Osteocyte (in vitro differentiated cells): ENCODE data around the gene ERFL. TPM values are rescaled to one million over a fixed set of nuclear protein-coding genes. Genes with fewer than 3 reads are reported as not detected.

Experiments used
- DNase-seq: peaks from one replicate; pipeline ENCODE4 v3.0.0; 2021; ENCODE audit warnings: mixed read lengths; ENCODE audit not compliant: unreplicated experiment; ENCODE audit errors: extremely low spot score
- H3K27ac Mint-ChIP-seq: one replicate; pipeline ENCODE4 v1.8.0; 2021; ENCODE audit warnings: mild to moderate bottlenecking, mixed read lengths; ENCODE audit not compliant: unreplicated experiment
- H3K27me3 Mint-ChIP-seq: one replicate; pipeline ENCODE4 v1.8.0; 2021; ENCODE audit warnings: mixed read lengths; ENCODE audit not compliant: unreplicated experiment
- H3K36me3 Mint-ChIP-seq: one replicate; pipeline ENCODE4 v1.8.0; 2021; ENCODE audit warnings: mixed read lengths; ENCODE audit not compliant: unreplicated experiment
- H3K4me1 Mint-ChIP-seq: one replicate; pipeline ENCODE4 v1.8.0; 2021; ENCODE audit warnings: mixed read lengths; ENCODE audit not compliant: unreplicated experiment
- H3K4me3 Mint-ChIP-seq: one replicate; pipeline ENCODE4 v1.8.0; 2021; ENCODE audit warnings: mild to moderate bottlenecking, moderate library complexity, mixed read lengths; ENCODE audit not compliant: unreplicated experiment
- H3K9me3 Mint-ChIP-seq: one replicate; pipeline ENCODE4 v1.8.0; 2021; ENCODE audit warnings: mixed read lengths; ENCODE audit not compliant: unreplicated experiment
- total RNA-seq: library from RNA; stranded (reverse); gene quantifications from 2 replicates; pipeline ENCODE4 v1.2.1, GENCODE V29; 2021
- TF ChIP-seq, protein P1 (sequence below): fragments of 200-600 bp; sonication (generic); IDR thresholded peaks from 2 replicates; pipeline ENCODE4 v1.5.0; 2021; ENCODE audit warnings: antibody characterized with exemption, mild to moderate bottlenecking, moderate library complexity

ERFL gene
- total RNA-seq, 1 donor from 2014 or later, result 0.38 TPM

- peaks cover 17% of the 10 kb centered on the region for H3K36me3 Mint-ChIP-seq
- no peaks in the 10 kb centered on the region for H3K9me3 Mint-ChIP-seq
- no peak overlapping the region for H3K27ac Mint-ChIP-seq
- no peak overlapping the region for H3K4me3 Mint-ChIP-seq
- peaks cover 21% of the 10 kb centered on the region for H3K4me1 Mint-ChIP-seq
- TF ChIP-seq, protein P1, sequence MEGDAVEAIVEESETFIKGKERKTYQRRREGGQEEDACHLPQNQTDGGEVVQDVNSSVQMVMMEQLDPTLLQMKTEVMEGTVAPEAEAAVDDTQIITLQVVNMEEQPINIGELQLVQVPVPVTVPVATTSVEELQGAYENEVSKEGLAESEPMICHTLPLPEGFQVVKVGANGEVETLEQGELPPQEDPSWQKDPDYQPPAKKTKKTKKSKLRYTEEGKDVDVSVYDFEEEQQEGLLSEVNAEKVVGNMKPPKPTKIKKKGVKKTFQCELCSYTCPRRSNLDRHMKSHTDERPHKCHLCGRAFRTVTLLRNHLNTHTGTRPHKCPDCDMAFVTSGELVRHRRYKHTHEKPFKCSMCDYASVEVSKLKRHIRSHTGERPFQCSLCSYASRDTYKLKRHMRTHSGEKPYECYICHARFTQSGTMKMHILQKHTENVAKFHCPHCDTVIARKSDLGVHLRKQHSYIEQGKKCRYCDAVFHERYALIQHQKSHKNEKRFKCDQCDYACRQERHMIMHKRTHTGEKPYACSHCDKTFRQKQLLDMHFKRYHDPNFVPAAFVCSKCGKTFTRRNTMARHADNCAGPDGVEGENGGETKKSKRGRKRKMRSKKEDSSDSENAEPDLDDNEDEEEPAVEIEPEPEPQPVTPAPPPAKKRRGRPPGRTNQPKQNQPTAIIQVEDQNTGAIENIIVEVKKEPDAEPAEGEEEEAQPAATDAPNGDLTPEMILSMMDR, result no peak
- H3K27me3 Mint-ChIP-seq, result no peaks in the 10 kb centered on the region
- no peak for DNase-seq
These were observed 28.4 kb upstream of the ERFL start for GRCh38 chr19:41956621-41957020.

DNA sequence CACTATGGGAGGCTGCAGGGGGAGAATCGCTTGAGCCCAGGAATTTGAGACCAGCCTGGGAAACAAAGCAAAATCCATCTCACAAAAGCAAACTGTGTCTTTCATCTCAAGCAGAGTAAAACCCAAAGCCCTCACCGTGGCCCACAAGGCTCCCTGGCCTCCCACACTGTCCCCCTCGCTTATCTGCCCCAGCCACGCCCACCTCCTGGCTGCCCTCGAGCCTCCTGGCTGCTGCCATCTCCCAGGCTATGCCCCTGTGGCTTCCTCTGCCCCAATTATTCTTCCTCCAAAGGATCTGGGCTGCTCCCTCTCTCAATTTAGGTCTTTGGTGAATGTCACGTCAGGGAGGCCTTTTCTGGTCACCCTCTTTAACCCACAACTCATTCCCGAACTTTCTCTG is 27.3 kb upstream of the ERFL start:
- Mint-ChIP-seq H3K4me1 (peaks cover 22% of the 10 kb centered on the region), H3K27ac (no peak overlapping the region), H3K9me3 (no peaks in the 10 kb centered on the region), H3K4me3 (no peak overlapping the region), H3K27me3 (no peaks in the 10 kb centered on the region), H3K36me3 (peaks cover 17% of the 10 kb centered on the region)
- TF ChIP-seq, protein P1, result no peak
- DNase-seq, result no peak

- peaks cover 12% of the 10 kb centered on the region for H3K36me3 Mint-ChIP-seq
- peak; percentile 93 for DNase-seq
- peak overlapping the region; percentile 43 for H3K4me3 Mint-ChIP-seq
- H3K9me3 Mint-ChIP-seq, result no peaks in the 10 kb centered on the region
- peaks cover 3% of the 10 kb centered on the region for H3K4me1 Mint-ChIP-seq
- H3K27ac Mint-ChIP-seq, result no peak overlapping the region
- H3K27me3 Mint-ChIP-seq, result no peaks in the 10 kb centered on the region
- TF ChIP-seq, protein P1, result peak; percentile 96
These were observed 23.5 kb upstream of the ERFL start for GRCh38 chr19:41951686-41952172.

DNA sequence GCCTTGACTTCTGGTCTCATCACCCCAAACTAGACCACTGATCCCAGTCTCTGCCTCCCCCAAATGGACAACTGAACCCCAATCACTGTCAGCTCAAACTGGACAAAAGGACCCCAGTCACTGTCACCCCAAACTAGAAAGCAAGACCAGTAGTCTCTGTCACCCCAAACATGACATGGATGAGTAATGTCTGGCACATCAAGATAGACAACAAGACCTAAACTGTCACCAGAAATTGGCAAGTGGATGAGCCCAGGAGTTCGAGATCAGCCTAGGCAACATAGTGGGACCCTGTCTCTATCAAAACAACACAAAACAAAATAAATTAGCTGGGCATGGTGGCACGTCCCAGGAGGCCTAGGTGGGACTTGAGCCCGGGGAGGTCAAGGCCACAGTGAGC is 18.8 kb upstream of the ERFL start:
- TF ChIP-seq, protein P1, result no peak
- H3K36me3 Mint-ChIP-seq, result no peaks in the 10 kb centered on the region
- no peak overlapping the region for H3K4me3 Mint-ChIP-seq

DNA sequence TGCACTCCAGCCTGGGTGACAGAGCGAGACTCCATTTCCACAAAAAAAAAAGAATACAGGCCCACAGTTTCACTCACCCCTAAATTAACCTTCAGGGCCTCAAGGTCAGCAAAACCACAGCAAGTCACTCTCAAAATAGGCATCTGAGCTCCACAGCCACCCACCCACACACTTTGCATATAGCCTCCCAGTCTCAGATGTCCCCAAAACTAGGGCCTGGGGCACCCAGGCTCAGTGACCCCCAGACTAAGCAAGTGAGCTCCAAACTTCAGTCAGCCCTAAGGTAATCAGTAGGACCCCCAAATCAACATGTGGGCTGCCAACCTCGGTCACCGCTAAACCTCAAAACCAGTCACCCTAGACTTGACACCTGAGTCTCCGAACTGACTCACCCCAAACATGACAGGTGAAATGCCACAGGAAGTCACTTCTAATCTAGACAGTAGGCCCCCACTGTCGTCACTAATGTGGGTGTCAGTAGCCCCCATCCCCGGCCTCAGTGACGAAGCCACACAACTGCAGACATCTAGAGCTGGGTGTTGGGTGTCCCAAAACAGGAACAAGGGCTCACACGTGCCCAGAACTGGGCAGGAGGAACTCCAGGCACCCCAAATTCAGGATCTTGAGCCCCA is 17.0 kb upstream of the ERFL start:
- TF ChIP-seq, protein P1, result no peak
- H3K4me3 Mint-ChIP-seq, result no peak overlapping the region
- DNase-seq, result no peak
- H3K4me1 Mint-ChIP-seq, result no peaks in the 10 kb centered on the region
- H3K36me3 Mint-ChIP-seq, result no peaks in the 10 kb centered on the region
- H3K27me3 Mint-ChIP-seq, result no peaks in the 10 kb centered on the region
- H3K27ac Mint-ChIP-seq, result no peak overlapping the region
- no peaks in the 10 kb centered on the region for H3K9me3 Mint-ChIP-seq

More for the DNA sequence above, 18.8 kb upstream of the ERFL start:
- H3K27ac Mint-ChIP-seq, result no peak overlapping the region
- peaks cover 3% of the 10 kb centered on the region for H3K4me1 Mint-ChIP-seq
- H3K27me3 Mint-ChIP-seq, result no peaks in the 10 kb centered on the region
- DNase-seq, result no peak
- no peaks in the 10 kb centered on the region for H3K9me3 Mint-ChIP-seq
